Left cardiac atrium (tissue), 2 donors: ENCODE measurements around the gene NDUFA13. TPM values are rescaled to one million over a fixed set of nuclear protein-coding genes. Genes with fewer than 3 reads are reported as not detected.

Source experiments
- total RNA-seq, 2 donors: library from RNA; stranded (reverse); fragmentation: NEBNext Ultra II Directional; extraction: Animal tissue kit (Norgen Biotek cat#: 25700); gene quantifications; one replicate each; pipeline ENCODE4 v1.2.1, GENCODE V29; 2021
- donor health status: DM: no; HTN: yes; CAD: no; lungs with severe emphysema.
- donor health status: DM: yes; HTN: yes; CAD: no.

NDUFA13 gene
- total RNA-seq, 2 donors from 2014 or later: 850 to 852 TPM

Other genes starting within 250 kb of the NDUFA13 start
- gene TM6SF2, start 242.9 kb upstream of the NDUFA13 start, total RNA-seq: 1 to 10 TPM in 1 of 2 donors, under 1 TPM in 1; 0.59 to 1.4 TPM
- gene SUGP1, start 195.7 kb upstream of the NDUFA13 start, total RNA-seq: 10 to 100 TPM; 33.5 to 40.5 TPM
- 10 to 100 TPM; 26.2 to 35.5 TPM for gene MAU2, start 195.4 kb upstream of the NDUFA13 start, total RNA-seq
- gene GATAD2A, start 110.5 kb upstream of the NDUFA13 start, total RNA-seq: 10 to 100 TPM; 34.2 to 62.3 TPM
- under 1 TPM; 0.50 to 0.88 TPM for gene TSSK6, start 677 bp upstream of the NDUFA13 start, total RNA-seq
- gene YJEFN3, start 12.7 kb downstream of the NDUFA13 start, total RNA-seq: 1 to 10 TPM; 2.7 to 2.9 TPM
- gene CILP2, start 22.0 kb downstream of the NDUFA13 start, total RNA-seq: under 1 TPM; 0.32 to 0.71 TPM
- gene PBX4, start 102.5 kb downstream of the NDUFA13 start, total RNA-seq: under 1 TPM; 0.35 to 0.37 TPM
- gene LPAR2, start 112.0 kb downstream of the NDUFA13 start, total RNA-seq: 1 to 10 TPM in 1 of 2 donors, under 1 TPM in 1; 0.47 to 2.6 TPM
- 1 to 10 TPM; 5.8 to 7.5 TPM for gene GMIP, start 127.4 kb downstream of the NDUFA13 start, total RNA-seq
- gene ATP13A1, start 147.5 kb downstream of the NDUFA13 start, total RNA-seq: 10 to 100 TPM; 24.1 to 29.6 TPM
- gene ZNF101, start 152.6 kb downstream of the NDUFA13 start, total RNA-seq: 1 to 10 TPM; 4.9 to 6.4 TPM
- 1 to 10 TPM; 4.6 to 4.7 TPM for gene ZNF14, start 216.9 kb downstream of the NDUFA13 start, total RNA-seq